ENCODE results near the gene UBE2J1.

DNA sequence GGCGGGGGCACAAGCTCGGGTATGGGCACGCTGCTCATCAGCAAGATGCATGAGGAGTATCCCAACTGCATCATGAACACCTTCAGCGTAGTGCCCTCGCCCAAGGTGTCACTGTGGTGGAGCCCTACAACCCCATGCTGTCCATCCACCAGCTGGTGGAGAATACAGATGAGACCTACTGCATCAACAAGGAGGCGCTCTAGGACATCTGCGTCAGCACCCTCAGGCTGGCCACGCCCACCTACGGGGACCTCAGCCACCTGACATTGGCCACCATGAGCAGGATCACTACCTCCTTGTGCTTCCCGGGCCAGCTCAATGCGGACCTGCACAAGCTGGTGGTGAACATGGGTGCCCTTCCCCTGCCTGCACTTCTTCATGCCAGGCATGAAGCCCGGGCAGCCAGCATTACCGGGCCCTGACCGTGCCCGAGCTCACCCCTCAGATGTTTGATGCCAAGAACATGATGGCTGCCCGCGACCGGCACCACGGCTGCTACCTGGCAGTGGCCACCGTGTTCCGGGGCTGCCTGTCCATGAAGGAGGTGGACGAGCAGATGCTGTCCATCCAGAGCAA is 50.2 kb downstream of the UBE2J1 start:
- TF ChIP-seq CTCF (IDR thresholded peaks at IDR 0.05; ENCODE audit: low read depth, low read length, poor library complexity, severe bottlenecking) (no peak), EZH2phosphoT487 (IDR thresholded peaks at IDR 0.05; ENCODE audit: borderline replicate concordance, low read length) (no peak)

Data from DOHH2 (cell line).